Ovary (tissue), 9 donors: ENCODE measurements around the gene STX18. TPM values are rescaled to one million over a fixed set of nuclear protein-coding genes. Genes with fewer than 3 reads are reported as not detected.
A peak's percentile ranks its signal among the peaks of the same experiment; 100 is the strongest.

Experiments
- DNase-seq, 5 donors: peaks; one replicate each; pipeline ENCODE4 v3.0.0-alpha.2; 2019 to 2020
- H3K27ac ChIP-seq, 2 donors: fragments of 200-600 bp; one replicate each; pipeline versions ENCODE4 v1.5.1 to v1.8.0; 2019 to 2022
- H3K27me3 ChIP-seq: fragments of 200-600 bp; one replicate; pipeline ENCODE4 v1.8.0; 2022
- H3K36me3 ChIP-seq: fragments of 200-600 bp; sonication (generic); one replicate; pipeline ENCODE4 v1.5.1; 2019
- H3K4me1 ChIP-seq: one replicate; pipeline ENCODE4 v1.8.1; 2013; ENCODE audit warnings: mild to moderate bottlenecking, moderate library complexity; ENCODE audit not compliant: insufficient read depth
- H3K4me3 ChIP-seq: fragments of 200-600 bp; sonication (generic); one replicate; pipeline ENCODE4 v1.5.1; 2017
- H3K9me3 ChIP-seq, 2 donors: fragments of 200-600 bp in 1 of 2; sonication (generic) in 1 of 2; one replicate each; pipeline versions ENCODE4 v1.5.1 to v1.8.1; 2013 to 2019; ENCODE audit warnings: mild to moderate bottlenecking in 1 of 2, moderate library complexity in 1 of 2
- CTCF ChIP-seq, 3 donors: fragments of 450-650 bp in 2 of 3; fragments of 200-600 bp in 1 of 3; IDR thresholded peaks; one replicate each; pipeline versions ENCODE4 v1.5.1 to v1.8.0; 2016 to 2022; ENCODE audit warnings: antibody characterized with exemption in 3 of 3, mild to moderate bottlenecking in 1 of 3
- EP300 ChIP-seq: sonication (generic); formaldehyde crosslinking; IDR thresholded peaks from one replicate; pipeline ENCODE4 v1.6.1; 2017; ENCODE audit warnings: antibody characterized with exemption
- POLR2A ChIP-seq: fragments of 450-650 bp; IDR thresholded peaks from one replicate; pipeline ENCODE4 v1.6.1; 2017; ENCODE audit warnings: antibody characterized with exemption, mild to moderate bottlenecking, moderate library complexity
- WGBS, 3 donors: extraction: QIAGEN DNeasy Blood & Tissue Kit in 1 of 3; methylation state at CpG; one replicate each; pipeline versions ENCODE4 v1.1.5 to v1.1.7; 2013 to 2017; 5-methylcytosine and 5-hydroxymethylcytosine counted together
- intact Hi-C, 4 donors: fragments of 100-400 bp; cut with DNase I; formaldehyde crosslinking; loops; one replicate each; pipeline versions ENCODE4 v1.11.0 to v1.15.1; 2022 to 2023
- polyA plus RNA-seq, 2 donors: library from polyadenylated mRNA; stranded (reverse); fragments of 200-250 nt in 1 of 2; fragments of 350-450 nt in 1 of 2; fragmentation: Illumina TruSeq in 1 of 2; extraction: RNeasy Lipid Tissue Mini Kit (QIAGEN cat#74804) in 1 of 2; gene quantifications; one replicate each; pipeline ENCODE4 v1.2.3, GENCODE V29; 2013 to 2014
- total RNA-seq, 7 donors: library from RNA; depleted of rRNA in 2 of 7; stranded (reverse); fragments of >200 nt in 2 of 7; fragmentation: NEBNext Ultra II Directional in 3 of 7; extraction: Animal tissue kit (Norgen Biotek cat#: 25700) in 3 of 7; gene quantifications; one replicate each; pipeline versions ENCODE4 v1.1.0 to v1.2.4, GENCODE V29; 2016 to 2023
- donor health status: DM: no; HTN: no; CAD: no; lungs with moderate emphysema.
- donor health status: DM: no; HTN: no; CAD: no.
- donor health status: Bipolar disorder and iron deficiency.
- donor health status: DM: yes; HTN: yes; CAD: no.
- donor health status: DM: no; HTN: no; CAD: no.
- donor health status: DM: yes; HTN: yes; CAD: no.

The STX18 gene
- total and polyA plus RNA-seq, 9 donors: 18.1 to 61.4 (median 31.9) TPM

- DNase-seq: no peak
- intact Hi-C loops: no loop called here
- H3K36me3 ChIP-seq: no peaks in the 10 kb centered on the region
These were observed 122.0 kb downstream of the STX18 start for GRCh38 chr4:4419896-4420295.

GRCh38 chr4:4418676-4419390 is 123.0 kb downstream of the STX18 start:
- no peak for TF ChIP-seq POLR2A
- Histone ChIP-seq H3K9me3 (no peaks in the 10 kb centered on the region), H3K27me3 (no peaks in the 10 kb centered on the region), H3K4me1 (no peaks in the 10 kb centered on the region), H3K27ac (no peak overlapping the region), H3K4me3 (no peak overlapping the region), H3K36me3 (no peaks in the 10 kb centered on the region)
- 75 to 78% (median 77%) methylated on average over 19 of the region's 19 CpGs for WGBS, 3 donors
- intact Hi-C loops: no loop called here
- DNase-seq: peak in 1 of 5 donors; percentile 4

More at GRCh38 chr4:4419896-4420295, 122.0 kb downstream of the STX18 start:
- Histone ChIP-seq H3K27ac (no peak overlapping the region), H3K27me3 (no peaks in the 10 kb centered on the region), H3K4me3 (no peak overlapping the region), H3K9me3 (no peaks in the 10 kb centered on the region), H3K4me1 (no peaks in the 10 kb centered on the region)
- WGBS, 3 donors: 86 to 88% (median 88%) methylated on average over 12 of the region's 12 CpGs
- TF ChIP-seq CTCF (IDR thresholded peaks at IDR 0.05) (no peak), EP300 (no peak), POLR2A (no peak)

GRCh38 chr4:4417886-4418285 is 124.0 kb downstream of the STX18 start:
- Histone ChIP-seq H3K4me1 (no peaks in the 10 kb centered on the region), H3K9me3 (no peaks in the 10 kb centered on the region), H3K27ac (no peak overlapping the region), H3K27me3 (no peaks in the 10 kb centered on the region), H3K36me3 (no peaks in the 10 kb centered on the region), H3K4me3 (no peak overlapping the region)
- 72 to 80% (median 75%) methylated on average over 7 of the region's 7 CpGs for WGBS, 3 donors
- TF ChIP-seq CTCF (IDR thresholded peaks at IDR 0.05) (no peak), EP300 (no peak)
- intact Hi-C loops: no loop called here
- peak in 1 of 5 donors; percentile 5 for DNase-seq

- H3K36me3 ChIP-seq: no peaks in the 10 kb centered on the region
- H3K9me3 ChIP-seq: no peaks in the 10 kb centered on the region
- H3K4me3 ChIP-seq: no peak overlapping the region
- H3K27ac ChIP-seq: no peak overlapping the region
- H3K4me1 ChIP-seq: no peaks in the 10 kb centered on the region
- H3K27me3 ChIP-seq: no peaks in the 10 kb centered on the region
- no peak for DNase-seq
- intact Hi-C loops: no loop called here
- WGBS, 3 donors: 90 to 93% (median 91%) methylated on average over 11 of the region's 11 CpGs
- TF ChIP-seq EP300 (no peak), CTCF (IDR thresholded peaks at IDR 0.05) (no peak), POLR2A (no peak)
These were observed 124.9 kb downstream of the STX18 start for GRCh38 chr4:4416981-4417380.
